ENCODE data around the gene IAH1. TPM values are rescaled to one million over a fixed set of nuclear protein-coding genes. Genes with fewer than 3 reads are reported as not detected.

The IAH1 gene
- total RNA-seq, 1 donor from 2014 or later, result 28.2 TPM

- no peak for DNase-seq (ENCODE audit: low read depth in 2 of 2)
These were observed 53.8 kb downstream of the IAH1 start for GRCh38 chr2:9527995-9528787.

DNA sequence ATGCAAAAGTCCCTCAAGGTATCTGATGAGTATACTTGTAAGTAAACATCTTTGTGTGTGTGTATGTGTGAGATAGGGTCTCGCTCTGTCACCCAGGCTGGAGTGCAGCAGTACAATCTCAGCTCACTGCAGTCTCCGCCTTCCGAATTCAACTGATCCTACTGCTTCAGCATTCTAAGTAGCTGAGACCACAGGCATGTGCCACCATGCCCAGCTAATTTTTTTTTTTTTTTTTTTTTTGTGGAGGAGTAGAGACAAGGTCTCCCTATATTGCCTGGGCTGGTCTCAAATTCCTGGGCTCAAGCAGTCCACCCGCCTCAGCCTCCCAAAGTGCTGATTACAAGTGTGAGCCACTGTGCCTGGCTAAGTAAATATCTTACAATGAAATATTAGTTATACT, 58.1 kb downstream of the IAH1 start:
- DNase-seq (ENCODE audit: low read depth in 2 of 2), result no peak

GRCh38 chr2:9533663-9534062, 59.3 kb downstream of the IAH1 start:
- DNase-seq (ENCODE audit: low read depth in 2 of 2), result no peak

GRCh38 chr2:9535177-9535576, 60.8 kb downstream of the IAH1 start:
- no peak for DNase-seq (ENCODE audit: low read depth in 2 of 2)

GRCh38 chr2:9536504-9536903, 62.2 kb downstream of the IAH1 start:
- DNase-seq (ENCODE audit: low read depth in 2 of 2), result no peak

DNA sequence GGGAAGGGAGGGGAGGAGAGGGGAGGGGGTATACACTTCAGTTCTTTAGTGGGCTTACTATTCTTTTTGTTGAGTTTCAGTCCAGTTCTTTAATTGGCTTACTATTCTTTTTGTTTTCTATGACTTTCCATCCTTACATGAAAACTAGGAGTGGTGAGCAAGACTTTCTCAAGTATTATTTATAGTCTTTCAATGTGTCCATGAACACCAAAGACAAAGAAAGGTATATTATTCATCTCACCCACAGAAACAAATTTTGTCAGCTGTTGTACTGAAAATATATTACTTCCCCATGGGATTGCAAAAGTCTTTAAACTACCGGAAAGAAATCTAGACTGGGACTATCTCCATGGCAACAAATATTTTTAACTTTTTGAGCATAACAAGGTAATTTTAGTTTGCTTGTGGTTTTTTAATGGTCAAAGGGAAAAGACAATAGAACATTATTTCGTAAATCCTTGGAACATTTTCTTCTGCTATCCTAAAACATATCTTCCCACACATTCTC, 63.7 kb downstream of the IAH1 start:
- peak; percentile 78 to 87 for DNase-seq (ENCODE audit: low read depth in 2 of 2)

Other genes starting within 250 kb of the IAH1 start
- gene ITGB1BP1, start 51.0 kb upstream of the IAH1 start, total RNA-seq, result 25.6 and 31.6 TPM in 2 replicates
- gene CPSF3, start 50.9 kb upstream of the IAH1 start, total RNA-seq, result 22.0 and 27.9 TPM in 2 replicates
- 39.7 and 40.7 TPM in 2 replicates for gene ADAM17, start 81.3 kb downstream of the IAH1 start, total RNA-seq
- 152 and 217 TPM in 2 replicates for gene YWHAQ, start 156.4 kb downstream of the IAH1 start, total RNA-seq

All from lung microvascular endothelial cell (primary cell).